Stimulated activated CD4-positive, alpha-beta T cell treated with anti-CD3 and anti-CD28 coated beads, Interleukin-15, amount 100 ng/mL, for 48 hours (primary cell): ENCODE measurements around the gene STX1A.

Experiments used
- DNase-seq, 2 donors: peaks; one replicate each; pipeline ENCODE4 v3.0.0-alpha.2; 2020; ENCODE audit warnings: low read depth in 2 of 2

STX1A gene

GRCh38 chr7:73707045-73707631 is 12.3 kb downstream of the STX1A start:
- no peak for DNase-seq

- peak; percentile 41 to 47 for DNase-seq
These were observed 13.1 kb downstream of the STX1A start for GRCh38 chr7:73706126-73707044.

- no peak for DNase-seq
These were observed 13.9 kb downstream of the STX1A start for GRCh38 chr7:73705551-73705920.

GRCh38 chr7:73704640-73705550 is 14.6 kb downstream of the STX1A start:
- DNase-seq = no peak

- no peak for DNase-seq
These were observed 15.5 kb downstream of the STX1A start for GRCh38 chr7:73703757-73704639.

GRCh38 chr7:73703225-73703624 is 16.2 kb downstream of the STX1A start:
- no peak for DNase-seq

- no peak for DNase-seq
These were observed 16.8 kb downstream of the STX1A start for GRCh38 chr7:73702665-73703064.

GRCh38 chr7:73702226-73702625 is 17.2 kb downstream of the STX1A start:
- DNase-seq = no peak

- no peak for DNase-seq
These were observed 18.0 kb downstream of the STX1A start for GRCh38 chr7:73701357-73701995.

- DNase-seq = no peak
These were observed 18.8 kb downstream of the STX1A start for GRCh38 chr7:73700581-73701134.

- DNase-seq = no peak
These were observed 19.4 kb downstream of the STX1A start for GRCh38 chr7:73700069-73700423.

GRCh38 chr7:73699370-73700068 is 19.9 kb downstream of the STX1A start:
- DNase-seq = no peak

GRCh38 chr7:73698410-73698809 is 21.1 kb downstream of the STX1A start:
- no peak for DNase-seq

GRCh38 chr7:73696372-73696771 is 23.1 kb downstream of the STX1A start:
- no peak for DNase-seq

GRCh38 chr7:73690646-73691045 is 28.8 kb downstream of the STX1A start:
- no peak for DNase-seq

- DNase-seq = no peak
These were observed 31.2 kb downstream of the STX1A start for GRCh38 chr7:73688288-73688687.

GRCh38 chr7:73685311-73685710 is 34.2 kb downstream of the STX1A start:
- DNase-seq = no peak

- no peak for DNase-seq
These were observed 35.4 kb downstream of the STX1A start for GRCh38 chr7:73683788-73684693.
